GM08714 (cell line): ENCODE data around the gene SPARC.
"Not testable (repeated sequence)": the region's sequence is repeated elsewhere in the genome, so short reads cannot be mapped to it uniquely, and the experiment has no call there.

Experiments
- H3K4me3 ChIP-seq: fragments of 200-500 bp; sonication (Bioruptor generic); 2 replicates; pipeline ENCODE4 v1.5.1; 2014; ENCODE audit warnings: mild to moderate bottlenecking, low read length, inconsistent platforms
- ZNF274 ChIP-seq: IDR thresholded peaks from 2 replicates; pipeline ENCODE4 v1.6.1; 2012; ENCODE audit warnings: mild to moderate bottlenecking, low read depth, low read length

The SPARC gene

DNA sequence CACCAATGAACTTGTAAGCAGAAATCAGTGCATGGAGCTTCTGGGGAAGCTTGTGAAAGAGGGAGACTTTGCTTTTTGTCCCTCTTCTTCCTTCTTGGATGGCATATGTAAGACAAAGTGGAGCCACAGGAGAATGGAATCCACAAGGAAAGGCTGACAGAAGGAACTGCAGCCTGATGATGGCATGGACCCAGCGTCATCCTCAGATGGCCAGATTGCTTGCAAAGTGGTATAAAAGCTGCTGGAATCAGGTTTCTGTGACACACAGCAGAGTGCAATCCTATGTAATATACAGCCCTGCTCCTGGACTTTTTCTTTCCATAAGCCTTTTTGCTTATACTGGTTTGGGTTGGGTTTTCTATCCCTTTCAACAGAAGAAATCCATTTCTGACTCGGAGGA is 31.4 kb upstream of the SPARC start:
- TF ChIP-seq ZNF274: no peak
- no peak overlapping the region for H3K4me3 ChIP-seq

GRCh38 chr5:151717416-151717815 is 30.7 kb upstream of the SPARC start:
- no peak for TF ChIP-seq ZNF274
- H3K4me3 ChIP-seq: no peak overlapping the region

DNA sequence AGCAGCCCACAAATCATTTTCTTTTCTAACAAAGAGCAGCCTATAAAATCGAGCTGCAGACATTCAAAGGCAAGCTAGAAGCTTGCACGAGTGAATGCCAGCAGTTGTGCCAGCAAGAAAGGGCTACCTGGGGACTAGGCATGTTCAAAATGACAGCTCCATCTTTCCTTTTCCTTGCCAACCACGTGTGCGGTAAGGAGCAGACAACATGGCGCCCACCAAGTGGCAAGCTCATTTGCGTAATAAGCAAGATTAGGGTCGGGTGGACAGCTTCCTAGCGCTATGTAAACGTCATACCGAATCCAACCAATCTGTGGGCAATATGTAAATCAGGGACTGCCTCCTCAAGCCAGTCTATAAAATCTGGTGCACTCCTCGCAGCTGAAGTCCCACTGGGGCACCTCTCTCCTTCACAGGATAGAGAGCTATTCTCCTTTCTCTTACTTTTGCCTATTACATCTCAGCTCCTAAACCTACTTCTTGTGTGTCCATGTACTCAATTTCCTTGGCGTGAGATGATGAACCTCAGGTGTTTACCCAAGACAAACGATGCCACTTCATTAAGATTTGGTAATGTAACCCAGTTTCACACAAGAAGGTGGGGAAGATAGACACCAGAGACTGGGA is 22.5 kb upstream of the SPARC start:
- H3K4me3 ChIP-seq: no peak overlapping the region
- no peak for TF ChIP-seq ZNF274

DNA sequence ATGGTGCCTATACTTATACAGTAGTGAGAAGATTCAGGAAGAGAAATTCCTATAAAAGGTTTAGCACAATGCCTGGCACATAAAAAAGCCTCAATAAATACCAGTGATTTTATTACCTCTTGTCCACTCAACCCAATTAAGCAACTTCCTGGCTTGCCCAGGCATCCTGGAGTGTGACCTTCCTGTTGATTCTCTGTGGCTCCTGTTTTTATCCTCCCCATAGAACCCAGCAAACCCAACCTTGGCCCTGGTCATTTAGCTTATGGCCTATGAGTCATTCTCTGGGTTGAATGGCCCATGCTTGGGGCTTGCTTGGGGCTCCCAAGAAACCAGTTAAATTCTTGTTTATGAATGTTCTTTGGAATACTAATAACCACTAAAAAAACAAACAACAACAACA is 21.4 kb upstream of the SPARC start:
- no peak overlapping the region for H3K4me3 ChIP-seq
- TF ChIP-seq ZNF274: no peak

DNA sequence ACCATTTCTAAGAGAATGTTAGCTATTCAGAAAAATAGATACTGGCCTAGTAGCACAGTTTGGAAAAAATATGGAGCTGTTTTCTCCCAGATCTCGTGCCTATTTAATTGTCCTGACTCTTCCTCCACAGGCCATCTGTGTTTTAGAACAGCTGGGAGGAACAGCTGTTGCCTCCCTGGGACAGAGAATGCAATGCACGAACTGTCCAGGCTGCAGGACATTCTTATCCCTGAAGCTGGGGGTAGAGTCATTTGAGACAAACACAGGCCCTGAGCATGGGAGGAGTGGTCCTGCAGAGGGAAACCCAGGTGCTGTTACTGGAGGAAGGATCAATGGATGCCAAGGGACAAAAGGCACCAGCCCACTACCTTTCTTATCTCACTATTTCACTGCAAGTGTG is 20.9 kb upstream of the SPARC start:
- no peak for TF ChIP-seq ZNF274
- no peak overlapping the region for H3K4me3 ChIP-seq

- no peak for TF ChIP-seq ZNF274
- no peak overlapping the region for H3K4me3 ChIP-seq
Observed at GRCh38 chr5:151706906-151707305, 20.2 kb upstream of the SPARC start.

GRCh38 chr5:151703780-151704179 is 17.1 kb upstream of the SPARC start:
- no peak for TF ChIP-seq ZNF274
- no peak overlapping the region for H3K4me3 ChIP-seq

- no peak for TF ChIP-seq ZNF274
- H3K4me3 ChIP-seq: no peak overlapping the region
Observed at GRCh38 chr5:151703227-151703626, 16.5 kb upstream of the SPARC start.

DNA sequence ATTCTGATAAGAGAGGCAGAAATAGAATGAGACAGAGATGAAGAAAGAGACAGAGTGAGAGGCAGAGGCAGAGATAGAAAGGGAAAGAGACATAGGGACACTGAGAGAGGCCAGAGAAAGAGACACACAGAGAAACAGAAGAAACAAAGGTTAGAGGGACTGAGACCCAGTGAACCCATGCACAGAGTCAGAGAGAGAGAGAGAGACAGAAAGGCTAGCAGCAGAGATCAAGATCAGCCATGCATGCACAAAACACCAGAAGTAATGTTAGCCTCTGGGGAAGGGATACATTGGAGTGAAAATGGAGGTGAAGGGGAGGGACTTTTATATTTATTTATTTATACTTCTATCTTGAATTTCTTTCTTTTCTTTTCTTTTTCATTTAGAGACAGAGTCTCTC is 14.1 kb upstream of the SPARC start:
- TF ChIP-seq ZNF274: no peak

DNA sequence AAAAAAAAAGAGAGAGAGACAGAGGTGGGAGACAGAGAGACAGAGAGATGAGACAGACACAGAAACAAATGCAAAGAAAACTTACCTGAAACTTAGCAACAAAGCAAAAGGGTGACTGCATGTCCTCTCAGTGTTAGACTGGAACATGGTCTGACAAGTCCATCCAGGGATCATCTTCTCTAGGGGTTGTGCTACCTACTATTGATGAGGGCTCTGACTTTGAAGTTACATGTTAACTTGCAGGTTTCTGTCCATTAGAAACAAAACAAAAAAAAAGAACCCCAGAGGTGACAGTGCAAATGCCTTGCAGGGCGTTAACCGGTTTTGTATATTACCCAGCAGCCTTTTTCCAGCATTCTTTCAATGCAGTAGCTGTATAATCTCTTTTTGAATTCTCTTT is 13.6 kb upstream of the SPARC start:
- no peak for TF ChIP-seq ZNF274
- H3K4me3 ChIP-seq: peak overlapping the region; percentile 29; the same call in 1 of the 2 replicates

More for the DNA sequence above, 14.1 kb upstream of the SPARC start:
- no peak overlapping the region for H3K4me3 ChIP-seq

DNA sequence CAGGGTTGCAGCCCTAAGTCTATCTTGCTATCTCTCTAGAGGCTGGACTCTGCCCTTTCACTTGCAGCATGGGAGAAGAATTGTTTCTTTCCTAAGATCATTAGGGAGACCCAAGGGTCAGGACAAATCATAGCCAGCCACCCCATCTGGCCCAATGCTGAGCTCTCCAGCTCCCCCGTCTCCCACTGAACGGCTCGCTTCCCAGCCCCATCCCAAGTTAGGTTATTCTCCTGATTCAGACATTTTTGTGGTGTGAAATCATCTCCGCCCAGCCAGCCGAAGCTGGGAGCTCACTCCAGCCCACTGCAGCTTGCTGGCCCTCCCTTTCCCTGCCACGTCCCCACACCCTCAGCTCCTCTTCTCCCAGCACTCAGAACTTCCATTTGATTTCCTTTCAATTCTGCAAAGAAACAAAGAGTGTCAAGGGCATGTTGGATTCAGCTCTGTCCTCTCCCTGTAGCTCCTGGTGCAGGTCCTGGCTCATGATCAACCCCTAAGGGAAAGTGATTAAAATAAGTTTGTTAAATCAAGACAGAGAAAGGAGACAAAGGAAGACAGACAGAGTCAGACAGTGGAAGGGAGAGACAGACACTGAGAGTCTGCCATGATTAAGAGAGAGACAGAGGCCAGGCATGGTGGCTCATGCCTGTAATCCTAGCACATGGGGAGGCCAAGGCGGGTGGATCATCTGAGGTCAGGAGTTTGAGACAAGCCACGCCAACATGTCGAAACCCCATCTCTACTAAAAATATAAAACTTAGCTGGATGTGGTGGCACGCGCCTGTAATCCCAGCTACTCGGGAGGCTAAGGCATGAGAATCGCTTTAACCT is 12.6 kb upstream of the SPARC start:
- TF ChIP-seq ZNF274: no peak
- H3K4me3 ChIP-seq: no peak overlapping the region; the same call in 1 of the 2 replicates

DNA sequence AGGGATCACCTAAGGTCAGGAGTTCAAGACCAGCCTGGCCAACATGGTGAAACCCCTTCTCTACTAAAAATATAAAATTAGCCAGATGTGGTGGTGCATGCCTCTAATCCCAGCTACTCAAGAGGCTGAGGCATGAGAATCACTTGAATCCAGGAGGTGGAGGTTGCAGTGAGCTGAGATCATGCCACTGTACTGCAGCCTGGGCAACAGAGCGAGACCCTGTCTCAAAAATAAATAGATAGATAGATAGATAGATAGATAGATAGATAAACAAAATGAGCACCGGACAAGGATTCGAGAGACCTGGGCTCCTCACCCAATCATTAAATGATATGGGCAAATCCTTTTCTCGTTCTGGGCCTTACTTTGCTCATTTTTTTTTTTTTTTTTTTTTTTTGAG is 11.4 kb upstream of the SPARC start:
- H3K4me3 ChIP-seq: not testable (repeated sequence)

GRCh38 chr5:151697452-151697851 is 10.7 kb upstream of the SPARC start:
- TF ChIP-seq ZNF274: no peak
- H3K4me3 ChIP-seq: no peak overlapping the region

- H3K4me3 ChIP-seq: no peak overlapping the region
- TF ChIP-seq ZNF274: no peak
Observed at GRCh38 chr5:151696470-151697061, 9.9 kb upstream of the SPARC start.

GRCh38 chr5:151695464-151695863 is 8.7 kb upstream of the SPARC start:
- no peak overlapping the region for H3K4me3 ChIP-seq
- TF ChIP-seq ZNF274: no peak
